Cardiac muscle cell (in vitro differentiated cells and primary cell): ENCODE measurements around the gene PARVA. TPM values are rescaled to one million over a fixed set of nuclear protein-coding genes. Genes with fewer than 3 reads are reported as not detected.
A peak's percentile ranks its signal among the peaks of the same experiment; 100 is the strongest.

Source experiments
- DNase-seq, 2 donors: peaks; one replicate each; pipeline versions ENCODE4 v3.0.0 to v3.0.0-alpha.2; 2010 to 2017; ENCODE audit warnings: low read depth in 1 of 2, low spot score in 1 of 2
- H3K27ac ChIP-seq: fragments of 200-600 bp; sonication (generic); 2 replicates; pipeline ENCODE4 v1.5.1; 2016
- H3K27me3 ChIP-seq: fragments of 200-600 bp; sonication (generic); 2 replicates; pipeline ENCODE4 v1.6.0; 2016; ENCODE audit warnings: control low read depth
- H3K36me3 ChIP-seq: fragments of 200-600 bp; sonication (generic); 2 replicates; pipeline ENCODE4 v1.5.1; 2016; ENCODE audit warnings: control low read depth
- H3K4me1 ChIP-seq: fragments of 200-600 bp; sonication (generic); 2 replicates; pipeline ENCODE4 v1.8.1; 2017; ENCODE audit warnings: low read depth, mild to moderate bottlenecking, mixed run types
- H3K4me3 ChIP-seq: fragments of 200-600 bp; sonication (generic); 2 replicates; pipeline ENCODE4 v1.5.1; 2016; ENCODE audit warnings: mild to moderate bottlenecking
- H3K9me3 ChIP-seq: fragments of 200-600 bp; sonication (generic); 2 replicates; pipeline ENCODE4 v1.5.1; 2017; ENCODE audit warnings: low read depth, mild to moderate bottlenecking, control low read depth
- polyA plus RNA-seq: library from polyadenylated mRNA; unstranded; fragments of >200 nt; fragmentation: Nextera tagmentation; extraction: Ambion mirVana; gene quantifications from 2 replicates; pipeline ENCODE4 v1.2.1, GENCODE V29; 2016
- total RNA-seq: library from RNA; depleted of rRNA; stranded (reverse); fragments of >200 nt; gene quantifications from 2 replicates; pipeline ENCODE4 v1.2.3, GENCODE V29; 2016
- TF ChIP-seq, protein P1 (sequence below): IDR thresholded peaks from 2 replicates; pipeline ENCODE4 v1.5.1; 2012; ENCODE audit warnings: low read depth, mild to moderate bottlenecking, low read length

Gene PARVA
- total and polyA plus RNA-seq, 2 experiments from 2014 or later, result 13.0 to 24.2 TPM

DNA sequence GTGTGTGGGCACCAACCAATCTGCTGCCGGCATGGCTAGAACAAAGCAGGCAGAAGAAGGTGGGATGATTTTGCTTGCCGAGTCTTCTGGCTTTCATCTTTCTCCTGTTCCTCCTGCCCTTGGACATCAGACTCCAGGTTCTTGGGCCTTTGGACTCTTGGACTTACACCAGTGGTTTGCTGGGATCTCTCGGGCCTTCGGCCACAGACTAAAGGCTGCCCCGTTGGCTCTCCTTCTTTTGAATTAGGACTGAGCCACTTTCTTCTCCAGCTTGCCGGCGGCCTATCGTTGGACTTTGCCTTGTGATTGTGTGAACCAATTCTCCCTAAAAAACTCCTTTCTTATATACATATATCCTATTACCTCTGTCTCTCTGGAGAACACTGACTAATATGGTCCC, 168.8 kb downstream of the PARVA start:
- H3K36me3 ChIP-seq, result no peaks in the 10 kb centered on the region
- peaks cover 19% of the 10 kb centered on the region for H3K4me1 ChIP-seq
- peak overlapping the region; percentile 36 for H3K27ac ChIP-seq
- H3K9me3 ChIP-seq, result no peaks in the 10 kb centered on the region
- no peaks in the 10 kb centered on the region for H3K27me3 ChIP-seq
- H3K4me3 ChIP-seq, result no peak overlapping the region
- TF ChIP-seq, protein P1, sequence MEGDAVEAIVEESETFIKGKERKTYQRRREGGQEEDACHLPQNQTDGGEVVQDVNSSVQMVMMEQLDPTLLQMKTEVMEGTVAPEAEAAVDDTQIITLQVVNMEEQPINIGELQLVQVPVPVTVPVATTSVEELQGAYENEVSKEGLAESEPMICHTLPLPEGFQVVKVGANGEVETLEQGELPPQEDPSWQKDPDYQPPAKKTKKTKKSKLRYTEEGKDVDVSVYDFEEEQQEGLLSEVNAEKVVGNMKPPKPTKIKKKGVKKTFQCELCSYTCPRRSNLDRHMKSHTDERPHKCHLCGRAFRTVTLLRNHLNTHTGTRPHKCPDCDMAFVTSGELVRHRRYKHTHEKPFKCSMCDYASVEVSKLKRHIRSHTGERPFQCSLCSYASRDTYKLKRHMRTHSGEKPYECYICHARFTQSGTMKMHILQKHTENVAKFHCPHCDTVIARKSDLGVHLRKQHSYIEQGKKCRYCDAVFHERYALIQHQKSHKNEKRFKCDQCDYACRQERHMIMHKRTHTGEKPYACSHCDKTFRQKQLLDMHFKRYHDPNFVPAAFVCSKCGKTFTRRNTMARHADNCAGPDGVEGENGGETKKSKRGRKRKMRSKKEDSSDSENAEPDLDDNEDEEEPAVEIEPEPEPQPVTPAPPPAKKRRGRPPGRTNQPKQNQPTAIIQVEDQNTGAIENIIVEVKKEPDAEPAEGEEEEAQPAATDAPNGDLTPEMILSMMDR, result no peak
- no peak for DNase-seq

DNA sequence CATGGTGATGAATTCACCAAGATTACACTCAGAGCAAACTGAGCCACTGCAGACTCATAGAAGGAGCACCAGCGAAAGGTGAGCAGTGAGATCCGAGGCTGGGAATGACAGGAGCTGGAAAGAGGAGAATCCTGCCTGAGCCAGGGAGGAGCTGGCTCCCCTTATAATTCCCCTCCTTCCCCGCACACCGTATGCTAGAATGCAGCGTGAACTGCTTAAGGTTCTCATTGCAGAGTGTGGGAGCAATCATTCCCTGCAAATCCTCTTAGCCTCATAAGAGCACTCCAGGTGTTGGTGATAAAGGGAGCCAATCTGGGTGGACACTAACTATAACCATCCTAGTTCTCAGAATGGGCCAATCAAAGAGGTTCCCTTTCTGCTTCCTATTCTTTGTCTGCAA, 169.3 kb downstream of the PARVA start:
- Histone ChIP-seq H3K27me3 (no peaks in the 10 kb centered on the region), H3K9me3 (no peaks in the 10 kb centered on the region), H3K4me1 (peaks cover 19% of the 10 kb centered on the region), H3K4me3 (no peak overlapping the region), H3K27ac (peak overlapping the region; percentile 36), H3K36me3 (no peaks in the 10 kb centered on the region)
- no peak for DNase-seq
- TF ChIP-seq, protein P1, result no peak

- Histone ChIP-seq H3K4me3 (no peak overlapping the region), H3K27ac (peak overlapping the region; percentile 89), H3K9me3 (no peaks in the 10 kb centered on the region), H3K27me3 (no peaks in the 10 kb centered on the region), H3K36me3 (no peaks in the 10 kb centered on the region), H3K4me1 (peaks cover 19% of the 10 kb centered on the region)
- TF ChIP-seq, protein P1, result no peak
- peak; percentile 20 to 85 for DNase-seq
Observed at GRCh38 chr11:12547953-12548650, 170.7 kb downstream of the PARVA start.

- peak in 1 of 2 donors; percentile 95 for DNase-seq
- H3K4me1 ChIP-seq, result peaks cover 27% of the 10 kb centered on the region
- H3K27ac ChIP-seq, result no peak overlapping the region
- H3K4me3 ChIP-seq, result no peak overlapping the region
- H3K27me3 ChIP-seq, result no peaks in the 10 kb centered on the region
- TF ChIP-seq, protein P1, result no peak
- H3K9me3 ChIP-seq, result no peaks in the 10 kb centered on the region
- H3K36me3 ChIP-seq, result no peaks in the 10 kb centered on the region
Observed at GRCh38 chr11:12552692-12553091, 175.3 kb downstream of the PARVA start.

GRCh38 chr11:12554122-12554521, 176.8 kb downstream of the PARVA start:
- TF ChIP-seq, protein P1, result no peak
- Histone ChIP-seq H3K9me3 (no peaks in the 10 kb centered on the region), H3K27ac (no peak overlapping the region), H3K4me1 (peaks cover 14% of the 10 kb centered on the region), H3K36me3 (no peaks in the 10 kb centered on the region), H3K4me3 (no peak overlapping the region), H3K27me3 (no peaks in the 10 kb centered on the region)
- DNase-seq, result no peak
